Jurkat, Clone E6-1 (cell line): ENCODE data around the gene GRAP.

Experiments used
- DNase-seq: peaks from one replicate; pipeline ENCODE4 v3.0.0-alpha.2; 2011; ENCODE audit warnings: low read depth, low spot score
- H3K4me3 ChIP-seq: 2 replicates; pipeline ENCODE4 v1.5.1; 2011; ENCODE audit warnings: mild to moderate bottlenecking, low read length, control low read depth, moderate library complexity

Gene GRAP

DNA sequence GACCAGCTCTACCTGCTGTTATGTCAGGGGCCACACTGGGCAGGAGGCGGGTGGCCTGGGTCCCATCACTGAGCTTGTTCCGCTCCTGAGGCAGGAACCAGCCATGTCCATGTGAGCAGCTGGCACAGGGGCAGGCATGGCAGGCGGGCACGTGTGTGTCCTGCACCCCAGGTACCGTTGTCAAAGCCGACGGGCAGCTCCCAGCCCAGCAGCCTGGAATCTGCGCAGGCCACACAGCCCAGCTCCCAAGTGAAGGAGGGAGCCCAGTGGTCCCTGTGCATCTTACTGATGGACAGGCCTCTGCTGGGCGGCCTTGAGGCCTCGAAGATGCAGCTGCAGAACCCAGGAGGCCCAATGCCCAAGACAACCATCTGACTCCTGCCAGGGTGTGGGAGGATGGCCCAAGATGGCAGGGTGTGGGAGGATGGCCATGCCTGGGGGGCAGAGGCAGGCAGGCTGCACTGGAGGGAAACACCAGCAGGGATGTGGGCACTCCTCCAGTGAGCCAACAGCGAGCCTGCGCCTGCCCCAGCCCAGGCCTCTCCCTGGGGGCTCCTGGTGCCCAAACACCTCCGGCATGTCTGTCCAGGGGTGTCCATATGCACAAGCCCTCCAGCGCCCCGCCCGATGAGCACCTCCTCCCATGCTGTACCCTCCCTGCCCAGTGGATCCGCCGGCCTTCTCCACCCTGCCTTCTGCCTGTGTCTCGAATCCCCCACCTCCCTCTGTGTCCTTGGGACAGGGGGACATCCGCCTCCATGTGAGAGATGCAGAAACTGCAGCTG is 55.0 kb downstream of the GRAP start:
- H3K4me3 ChIP-seq, result no peak overlapping the region
- no peak for DNase-seq

- DNase-seq, result no peak
- no peak overlapping the region for H3K4me3 ChIP-seq
Observed at GRCh38 chr17:18990331-18990730, 56.4 kb downstream of the GRAP start.

GRCh38 chr17:18988546-18989173 is 58.1 kb downstream of the GRAP start:
- DNase-seq, result no peak
- H3K4me3 ChIP-seq, result no peak overlapping the region

DNA sequence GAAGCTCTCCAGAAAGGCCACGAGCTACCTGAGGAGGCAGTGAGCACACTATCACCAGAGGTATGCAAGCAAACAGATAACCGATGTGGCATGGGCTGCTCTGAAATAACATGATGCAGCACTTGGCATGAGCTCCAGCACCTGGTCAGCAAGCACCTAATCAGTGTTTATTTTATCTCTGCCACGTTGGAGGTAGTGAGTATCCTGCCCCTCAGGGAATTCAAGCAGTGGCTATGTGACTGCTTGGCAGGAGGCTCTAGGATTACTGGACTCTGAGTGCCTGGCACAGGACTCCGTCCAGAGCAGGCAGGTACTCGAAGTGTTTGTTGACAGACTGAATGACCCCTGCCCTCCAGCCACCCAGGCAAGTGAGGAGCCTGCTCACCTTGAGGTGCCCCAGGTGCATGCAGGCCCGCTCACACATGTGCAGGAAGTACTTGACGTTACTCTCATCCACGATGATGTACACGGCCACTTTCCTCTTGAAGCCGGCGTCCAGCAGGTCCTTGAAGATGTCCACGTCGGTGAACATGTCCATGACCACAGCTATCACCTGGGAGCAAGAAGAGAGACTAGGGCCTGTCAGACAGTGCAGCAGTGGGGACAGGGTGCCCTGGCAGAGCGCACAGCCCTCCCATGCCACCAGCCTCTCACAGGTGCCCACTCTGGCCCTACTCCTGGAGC is 58.8 kb downstream of the GRAP start:
- no peak overlapping the region for H3K4me3 ChIP-seq
- no peak for DNase-seq

DNA sequence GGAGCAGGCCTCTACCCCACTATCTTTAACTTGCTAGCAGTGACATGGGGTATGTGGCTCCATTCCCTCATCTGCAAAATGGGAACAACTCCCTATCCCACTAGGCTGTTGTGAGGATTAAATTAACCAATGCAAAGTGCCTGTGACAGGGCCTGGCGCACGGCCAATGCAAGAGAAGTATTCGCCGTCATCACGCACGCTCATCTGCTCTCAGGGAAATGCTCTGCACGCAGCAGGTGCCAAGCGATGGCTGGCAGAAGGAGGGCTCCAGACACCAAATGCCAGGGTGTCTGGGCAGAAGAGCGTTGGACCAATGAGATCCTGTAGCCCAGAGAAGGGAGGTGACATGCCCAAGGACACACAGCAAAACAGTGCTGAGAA is 59.5 kb downstream of the GRAP start:
- DNase-seq, result no peak
- no peak overlapping the region for H3K4me3 ChIP-seq

DNA sequence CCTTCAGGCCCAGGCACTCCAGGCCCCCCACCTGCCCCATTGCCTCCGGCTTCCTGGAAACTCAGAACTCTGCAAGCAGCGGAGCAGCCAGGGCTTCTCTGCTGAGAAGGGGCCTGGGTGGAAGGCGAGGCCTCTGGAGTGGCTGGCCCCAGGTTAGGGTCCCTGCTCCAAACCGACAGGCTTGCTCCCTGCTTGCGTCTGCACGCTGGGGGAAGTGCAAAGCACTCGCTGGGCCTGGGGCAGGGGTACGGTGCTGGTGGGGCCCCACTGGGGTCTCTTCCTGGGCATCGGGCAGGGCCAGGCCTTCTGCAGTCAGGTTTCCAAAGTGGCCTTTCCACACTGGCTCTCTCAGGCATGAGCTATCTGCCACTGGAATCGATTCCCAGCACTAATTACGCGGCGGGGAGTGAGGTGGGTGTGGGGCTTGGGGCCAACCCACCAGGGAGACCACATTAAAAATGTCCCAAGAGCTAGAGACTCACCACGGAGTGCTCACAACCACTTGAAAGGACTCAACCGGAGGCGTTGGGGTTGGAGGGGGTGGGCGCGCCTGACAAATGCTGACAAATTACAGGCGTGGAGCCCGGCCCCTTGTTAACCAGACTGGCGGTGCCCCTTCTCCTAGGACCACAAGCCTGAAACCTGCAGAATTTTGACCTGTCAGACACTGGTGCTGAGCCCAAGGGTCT is 60.1 kb downstream of the GRAP start:
- peak; percentile 58 for DNase-seq
- H3K4me3 ChIP-seq, result no peak overlapping the region

DNA sequence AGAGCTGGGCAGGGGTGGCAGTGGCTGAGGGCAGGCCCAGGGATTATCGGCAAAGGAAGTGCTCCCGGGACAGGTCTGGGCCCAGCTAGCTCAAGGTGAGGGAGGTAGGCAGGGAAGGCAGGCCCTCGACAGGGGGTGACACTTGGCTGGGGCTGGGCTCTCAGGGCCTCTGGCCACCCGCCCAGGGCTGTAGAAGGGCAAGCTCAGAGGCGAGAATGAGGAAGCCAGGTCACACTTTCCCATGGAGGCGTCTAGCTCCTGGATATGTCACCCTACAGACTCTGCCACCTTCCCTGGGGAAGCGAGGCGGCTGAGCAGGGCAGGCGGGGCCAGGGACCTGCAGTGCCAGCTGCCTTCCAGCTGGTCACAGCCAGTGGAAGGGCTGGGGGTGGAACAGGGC is 61.3 kb downstream of the GRAP start:
- no peak overlapping the region for H3K4me3 ChIP-seq
- DNase-seq, result no peak

- no peak for DNase-seq
- no peak overlapping the region for H3K4me3 ChIP-seq
Observed at GRCh38 chr17:18984273-18985114, 62.3 kb downstream of the GRAP start.

DNA sequence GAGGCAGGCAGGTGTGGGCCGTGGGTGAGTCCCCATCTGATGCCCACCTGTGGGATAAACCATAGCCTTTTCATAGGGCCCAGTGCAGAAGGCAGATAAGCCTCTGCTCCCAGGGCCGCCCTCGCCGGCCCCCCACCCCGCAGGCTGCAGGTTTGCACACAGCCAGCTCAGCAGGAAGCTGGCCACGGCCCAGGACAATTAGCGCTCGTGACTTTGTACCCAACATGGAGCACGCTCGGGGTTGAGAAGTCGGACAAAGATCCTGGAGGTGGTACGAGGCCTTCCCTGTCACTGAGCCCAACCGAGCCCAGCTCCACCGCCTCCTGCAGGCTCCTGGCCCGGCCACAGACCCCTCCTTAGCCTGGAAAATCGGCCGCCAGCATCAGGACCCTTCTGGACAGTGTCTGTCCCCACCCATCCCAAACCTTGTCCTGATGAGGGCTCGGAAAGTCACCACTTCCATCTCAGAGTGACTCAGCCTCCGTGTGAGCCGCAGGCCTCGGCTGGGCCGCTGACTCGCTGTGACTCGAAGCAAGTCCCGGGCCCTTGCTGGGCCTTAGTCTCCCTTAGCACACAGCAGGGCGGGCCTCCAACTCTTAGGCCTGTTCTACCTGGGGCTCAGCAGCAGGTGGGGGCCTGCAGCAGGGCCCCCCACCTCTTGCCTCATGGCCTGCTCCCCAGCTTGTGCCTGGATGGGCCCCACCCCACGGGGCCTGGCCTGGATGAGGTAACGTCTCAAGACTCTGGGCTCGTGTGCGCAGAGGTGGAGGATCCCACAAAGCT is 64.9 kb downstream of the GRAP start:
- H3K4me3 ChIP-seq, result no peak overlapping the region
- no peak for DNase-seq

DNA sequence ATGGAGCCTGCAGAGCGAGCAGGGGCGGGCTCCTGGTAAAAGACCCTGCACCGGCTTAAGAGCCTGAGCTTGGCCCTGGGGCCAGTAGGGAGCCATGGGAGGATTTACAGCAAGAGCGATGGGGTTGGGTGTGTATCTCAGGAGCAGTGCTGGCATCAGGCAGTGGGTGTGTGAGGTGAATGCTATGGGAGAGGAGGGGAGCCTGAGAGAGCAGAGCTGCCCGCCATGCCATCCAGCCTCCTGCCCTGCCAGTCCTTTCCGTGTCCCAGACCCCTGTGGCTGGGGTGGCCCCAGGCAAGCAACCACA is 65.5 kb downstream of the GRAP start:
- no peak overlapping the region for H3K4me3 ChIP-seq
- DNase-seq, result no peak

GRCh38 chr17:18980682-18981334 is 65.9 kb downstream of the GRAP start:
- H3K4me3 ChIP-seq, result no peak overlapping the region
- DNase-seq, result no peak

DNA sequence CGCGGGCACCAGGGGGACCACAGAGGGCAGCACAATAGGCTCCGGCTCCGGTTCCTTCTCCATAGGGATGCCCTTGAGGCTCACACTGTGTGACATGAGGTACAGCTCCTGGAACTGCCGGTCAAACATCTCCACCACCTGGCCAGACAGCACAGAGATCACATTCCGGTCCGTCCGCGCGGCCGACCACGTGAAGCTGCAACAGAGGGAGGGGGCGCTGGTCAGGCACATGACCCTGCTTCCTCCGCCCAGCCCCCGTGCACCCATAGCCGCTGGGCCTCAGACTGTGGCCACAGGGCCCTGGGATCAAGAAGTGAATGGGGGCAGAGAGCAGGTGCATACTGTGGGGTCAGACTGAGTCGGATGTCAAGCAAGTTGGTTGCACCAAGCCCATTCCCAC is 68.1 kb downstream of the GRAP start:
- no peak for DNase-seq
- no peak overlapping the region for H3K4me3 ChIP-seq

GRCh38 chr17:18978050-18978449 is 68.7 kb downstream of the GRAP start:
- H3K4me3 ChIP-seq, result no peak overlapping the region
- DNase-seq, result no peak

DNA sequence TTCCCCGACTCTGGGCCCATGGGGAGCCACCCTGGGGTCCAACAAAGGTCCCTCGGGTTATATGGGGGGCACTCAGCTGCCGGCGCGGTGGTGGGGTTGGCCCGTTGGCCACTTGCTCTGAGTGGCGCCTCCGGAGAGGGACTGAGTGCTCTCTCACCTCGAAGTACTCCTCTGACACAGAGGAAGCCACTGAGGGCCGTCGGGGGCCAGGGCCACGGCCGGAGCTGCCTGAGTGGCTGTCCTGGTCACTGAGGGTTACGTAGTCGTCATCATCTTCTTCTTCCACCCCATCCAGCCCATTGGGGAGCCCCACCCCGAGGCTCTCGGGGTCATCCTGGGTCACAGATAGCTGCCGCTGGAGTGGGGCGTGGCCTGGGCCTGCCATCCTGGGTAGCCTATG is 69.1 kb downstream of the GRAP start:
- H3K4me3 ChIP-seq, result no peak overlapping the region
- no peak for DNase-seq

GRCh38 chr17:18977021-18977420 is 69.7 kb downstream of the GRAP start:
- no peak overlapping the region for H3K4me3 ChIP-seq
- DNase-seq, result no peak

DNA sequence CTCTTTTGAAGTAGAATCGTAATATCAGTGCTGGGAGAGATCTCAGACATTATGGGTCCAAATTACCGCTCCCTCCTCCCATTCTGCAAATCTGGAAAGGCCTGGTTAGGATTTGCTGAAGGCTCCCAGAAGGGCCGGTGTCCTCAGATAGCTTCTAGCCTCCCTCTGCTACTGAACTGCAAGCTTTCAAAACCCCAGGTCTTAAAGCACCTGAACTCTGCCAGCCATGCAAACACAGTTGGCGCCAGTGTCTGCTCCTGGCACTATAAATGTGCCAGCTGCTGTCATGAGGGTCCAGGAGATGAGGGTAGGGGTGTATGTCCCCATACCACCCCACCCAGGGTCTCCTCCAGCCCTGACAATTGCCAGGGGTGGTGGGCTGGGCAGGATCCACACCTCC is 70.6 kb downstream of the GRAP start:
- H3K4me3 ChIP-seq, result no peak overlapping the region
- no peak for DNase-seq

DNA sequence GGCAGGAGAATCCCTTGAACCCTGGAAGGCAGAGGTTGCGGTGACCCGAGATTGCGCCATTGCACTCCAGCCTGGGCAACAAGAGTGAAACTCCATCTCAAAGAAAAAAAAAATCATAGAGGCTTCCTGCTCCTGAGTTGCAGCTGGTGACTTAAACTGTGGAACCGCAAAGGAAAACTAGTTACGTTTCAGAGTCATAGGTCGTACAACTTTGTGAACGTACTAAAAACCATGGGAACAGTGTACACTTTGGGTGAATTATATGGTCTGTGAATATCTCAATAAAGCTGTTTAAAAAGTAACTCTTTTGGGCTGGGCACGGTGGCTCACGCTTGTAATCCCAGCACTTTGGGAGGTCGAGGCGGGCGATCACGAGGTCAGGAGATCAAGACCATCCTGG is 71.2 kb downstream of the GRAP start:
- no peak overlapping the region for H3K4me3 ChIP-seq
- DNase-seq, result no peak
